ENCODE results near the gene TXNRD2. TPM values are rescaled to one million over a fixed set of nuclear protein-coding genes. Genes with fewer than 3 reads are reported as not detected.

Gene TXNRD2
- total RNA-seq, 1 experiment from 2014 or later: 19.7 TPM

DNA sequence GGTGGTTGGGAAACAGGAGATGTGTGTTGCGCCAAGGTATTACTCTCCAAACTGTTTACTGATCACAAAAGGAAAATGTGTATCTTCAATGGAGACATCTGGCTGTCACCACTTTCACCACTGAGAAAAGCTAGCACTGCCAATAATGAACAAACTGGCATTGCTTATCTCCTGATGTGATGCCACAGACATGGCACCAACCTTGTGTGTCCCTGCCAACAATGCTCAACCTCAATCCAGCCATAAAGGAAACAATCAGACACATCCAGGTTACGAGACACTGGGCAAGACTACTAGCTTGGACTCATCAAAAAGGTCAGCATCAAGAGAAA, 115.0 kb downstream of the TXNRD2 start:
- intact Hi-C loops (cut with micrococcal nuclease): no loop called here
- RAD21 ChIA-PET (ENCODE audit: low non-redundant PET in 1 of 2, low total read pairs in 2 of 2, uncharacterized antibody in 2 of 2, unreplicated experiment in 2 of 2): no interaction called here
- ATAC-seq: no peak

More for the DNA sequence above, 115.0 kb downstream of the TXNRD2 start:
- no peak overlapping the region for H3K9ac ChIP-seq (ENCODE audit: low read length)
- TF ChIP-seq RAD21 (IDR thresholded peaks at IDR 0.05; ENCODE audit: low read depth) (no peak), CEBPB (IDR thresholded peaks at IDR 0.05; ENCODE audit: low read depth) (no peak), SRF (IDR thresholded peaks at IDR 0.05; ENCODE audit: low read depth) (no peak), JUND (IDR thresholded peaks at IDR 0.05) (no peak), EZH2phosphoT487 (IDR thresholded peaks at IDR 0.05; ENCODE audit: borderline replicate concordance) (no peak), ZNF274 (IDR thresholded peaks at IDR 0.05; ENCODE audit: low read depth, low read length) (no peak), ELF1 (IDR thresholded peaks at IDR 0.05; ENCODE audit: borderline replicate concordance, low read depth) (no peak), TCF7L2 (IDR thresholded peaks at IDR 0.05; ENCODE audit: borderline replicate concordance, extremely low read depth, insufficient read depth, insufficient read length) (no peak), FOSL1 (IDR thresholded peaks at IDR 0.05; ENCODE audit: low read depth) (no peak), SP1 (IDR thresholded peaks at IDR 0.05; ENCODE audit: low read depth) (no peak)
- TF ChIP-seq, protein P1, sequence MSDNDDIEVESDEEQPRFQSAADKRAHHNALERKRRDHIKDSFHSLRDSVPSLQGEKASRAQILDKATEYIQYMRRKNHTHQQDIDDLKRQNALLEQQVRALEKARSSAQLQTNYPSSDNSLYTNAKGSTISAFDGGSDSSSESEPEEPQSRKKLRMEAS (IDR thresholded peaks at IDR 0.05): no peak
- TF ChIP-seq, protein P2, sequence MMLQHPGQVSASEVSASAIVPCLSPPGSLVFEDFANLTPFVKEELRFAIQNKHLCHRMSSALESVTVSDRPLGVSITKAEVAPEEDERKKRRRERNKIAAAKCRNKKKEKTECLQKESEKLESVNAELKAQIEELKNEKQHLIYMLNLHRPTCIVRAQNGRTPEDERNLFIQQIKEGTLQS (IDR thresholded peaks at IDR 0.05): no peak
- TF ChIP-seq, protein P3, sequence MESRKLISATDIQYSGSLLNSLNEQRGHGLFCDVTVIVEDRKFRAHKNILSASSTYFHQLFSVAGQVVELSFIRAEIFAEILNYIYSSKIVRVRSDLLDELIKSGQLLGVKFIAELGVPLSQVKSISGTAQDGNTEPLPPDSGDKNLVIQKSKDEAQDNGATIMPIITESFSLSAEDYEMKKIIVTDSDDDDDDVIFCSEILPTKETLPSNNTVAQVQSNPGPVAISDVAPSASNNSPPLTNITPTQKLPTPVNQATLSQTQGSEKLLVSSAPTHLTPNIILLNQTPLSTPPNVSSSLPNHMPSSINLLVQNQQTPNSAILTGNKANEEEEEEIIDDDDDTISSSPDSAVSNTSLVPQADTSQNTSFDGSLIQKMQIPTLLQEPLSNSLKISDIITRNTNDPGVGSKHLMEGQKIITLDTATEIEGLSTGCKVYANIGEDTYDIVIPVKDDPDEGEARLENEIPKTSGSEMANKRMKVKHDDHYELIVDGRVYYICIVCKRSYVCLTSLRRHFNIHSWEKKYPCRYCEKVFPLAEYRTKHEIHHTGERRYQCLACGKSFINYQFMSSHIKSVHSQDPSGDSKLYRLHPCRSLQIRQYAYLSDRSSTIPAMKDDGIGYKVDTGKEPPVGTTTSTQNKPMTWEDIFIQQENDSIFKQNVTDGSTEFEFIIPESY (IDR thresholded peaks at IDR 0.05; ENCODE audit: extremely low read depth, insufficient replicate concordance, low read length): no peak
- H2AFZ ChIP-seq (ENCODE audit: low read depth, low read length, poor library complexity, severe bottlenecking): no peak overlapping the region
- H4K20me1 ChIP-seq (ENCODE audit: insufficient read depth): no peaks in the 10 kb centered on the region
- DNase-seq (ENCODE audit: low read depth, low spot score): no peak
- H3K4me2 ChIP-seq (ENCODE audit: low read length): no peak overlapping the region
- no peaks in the 10 kb centered on the region for H3K36me3 ChIP-seq (ENCODE audit: control insufficient read depth in 1 of 2, insufficient read depth in 2 of 2, low read length in 2 of 2)
- no peaks in the 10 kb centered on the region for H3K9me2 ChIP-seq (ENCODE audit: insufficient read depth)
- POLR2A ChIA-PET: no interaction called here
- H3K9me3 ChIP-seq (ENCODE audit: control insufficient read depth in 1 of 2, insufficient read depth in 1 of 2, low read depth in 1 of 2, low read length in 2 of 2): no peaks in the 10 kb centered on the region
- H3K4me3 ChIP-seq (replicated peaks in 1 of 2; ENCODE audit: low read depth in 1 of 2, low read length in 2 of 2): no peak overlapping the region
- CTCF ChIA-PET: no interaction called here
- H3K27ac ChIP-seq (ENCODE audit: low read depth, low read length): no peak overlapping the region
- no TSS peak for BruUV-seq (replicated peaks)
- no peaks in the 10 kb centered on the region for H3K4me1 ChIP-seq (ENCODE audit: control insufficient read depth in 1 of 2, insufficient read depth in 2 of 2, low read length in 2 of 2)
- H3K27me3 ChIP-seq (ENCODE audit: insufficient read depth, low read length): no peaks in the 10 kb centered on the region
- H3K79me2 ChIP-seq (ENCODE audit: insufficient read depth, low read length): no peaks in the 10 kb centered on the region

Measured in HCT116 (cell line).